NCI-H2171 (cell line): ENCODE measurements around the gene DPP6.
A peak's percentile ranks its signal among the peaks of the same experiment; 100 is the strongest.
"Not testable (repeated sequence)": the region's sequence is repeated elsewhere in the genome, so short reads cannot be mapped to it uniquely, and the experiment has no call there.

Experiments
- DNase-seq: peaks from one replicate; lab custom pipeline; 2025; lab: John Stamatoyannopoulos, UW

The DPP6 gene

GRCh38 chr7:154909241-154910105 lies 857.3 kb downstream of the DPP6 start:
- DNase-seq: no peak

- no peak for DNase-seq
Measured at GRCh38 chr7:154910125-154910524, 857.9 kb downstream of the DPP6 start.

- DNase-seq: no peak
Measured at GRCh38 chr7:154910977-154911376, 858.8 kb downstream of the DPP6 start.

- DNase-seq: no peak
Measured at GRCh38 chr7:154911411-154911810, 859.2 kb downstream of the DPP6 start.

GRCh38 chr7:154911862-154912455 lies 859.8 kb downstream of the DPP6 start:
- no peak for DNase-seq

- DNase-seq: no peak
Measured at GRCh38 chr7:154912871-154913637, 860.9 kb downstream of the DPP6 start.

- no peak for DNase-seq
Measured at GRCh38 chr7:154913638-154914307, 861.6 kb downstream of the DPP6 start.

GRCh38 chr7:154914308-154914995 lies 862.3 kb downstream of the DPP6 start:
- no peak for DNase-seq

GRCh38 chr7:154914996-154915380 lies 862.8 kb downstream of the DPP6 start:
- no peak for DNase-seq

- DNase-seq: no peak
Measured at GRCh38 chr7:154915600-154915999, 863.4 kb downstream of the DPP6 start.

GRCh38 chr7:154916381-154916780 lies 864.2 kb downstream of the DPP6 start:
- DNase-seq: no peak

GRCh38 chr7:154916856-154917807 lies 864.9 kb downstream of the DPP6 start:
- no peak for DNase-seq

- DNase-seq: no peak
Measured at GRCh38 chr7:154917808-154918160, 865.6 kb downstream of the DPP6 start.

GRCh38 chr7:154918266-154918665 lies 866.1 kb downstream of the DPP6 start:
- no peak for DNase-seq

GRCh38 chr7:154918741-154919140 lies 866.5 kb downstream of the DPP6 start:
- no peak for DNase-seq

- no peak for DNase-seq
Measured at GRCh38 chr7:154919344-154920225, 867.4 kb downstream of the DPP6 start.

- not testable (repeated sequence) for DNase-seq
Measured at GRCh38 chr7:154922472-154922871, 870.3 kb downstream of the DPP6 start.

GRCh38 chr7:154927624-154928125 lies 875.5 kb downstream of the DPP6 start:
- peak; percentile 76 for DNase-seq
